Activated CD8-positive, alpha-beta T cell treated with anti-CD3 and anti-CD28 coated beads for 36 hours (primary cell): Measurements from ENCODE around the gene APOM. TPM values are rescaled to one million over a fixed set of nuclear protein-coding genes. Genes with fewer than 3 reads are reported as not detected.
A peak's percentile ranks its signal among the peaks of the same experiment; 100 is the strongest.

ENCODE experiments used
- ATAC-seq: fragments of 200-7000 bp; cut with Tn5 transposase; one replicate; pipeline ENCODE4 v1.10.0; 2021; ENCODE audit warnings: mild to moderate bottlenecking, moderate library complexity
- CTCF ChIA-PET: fragments of 350-600 bp; sonication (Branson Sonifier 250); formaldehyde crosslinking; loops from one replicate; lab custom pipeline; 2021; ENCODE audit warnings: antibody characterized with exemption; lab: Charles Lee
- POLR2A ChIA-PET: fragments of 350-600 bp; sonication (Branson Sonifier 250); formaldehyde crosslinking; loops from one replicate; lab custom pipeline; 2021; ENCODE audit warnings: antibody characterized with exemption; lab: Charles Lee
- DNase-seq: peaks from one replicate; pipeline ENCODE4 v3.0.0-alpha.2; 2020
- H3K27ac Mint-ChIP-seq: one replicate; pipeline ENCODE4 v1.8.0; 2021; ENCODE audit warnings: mild to moderate bottlenecking, mixed read lengths
- H3K27me3 Mint-ChIP-seq: one replicate; pipeline ENCODE4 v1.8.0; 2021; ENCODE audit warnings: mixed read lengths
- H3K36me3 Mint-ChIP-seq: one replicate; pipeline ENCODE4 v1.8.0; 2021; ENCODE audit warnings: low read depth, mixed read lengths
- H3K4me1 Mint-ChIP-seq: one replicate; pipeline ENCODE4 v1.8.0; 2021; ENCODE audit warnings: low read depth, mixed read lengths
- H3K4me3 Mint-ChIP-seq: one replicate; pipeline ENCODE4 v1.8.0; 2021; ENCODE audit warnings: mild to moderate bottlenecking, moderate library complexity, mixed read lengths
- H3K9me3 Mint-ChIP-seq: one replicate; pipeline ENCODE4 v1.8.0; 2021; ENCODE audit warnings: mixed read lengths
- intact Hi-C: fragments of 100-400 bp; cut with micrococcal nuclease; formaldehyde crosslinking; loops from one replicate; pipeline ENCODE4 v1.10.0; 2022
- total RNA-seq, 2 experiments: library from RNA; stranded (reverse); gene quantifications; one replicate each; pipeline ENCODE4 v1.2.3, GENCODE V29; 2021
- TF ChIP-seq, protein P1 (sequence below): fragments of 200-600 bp; IDR thresholded peaks from one replicate; pipeline ENCODE4 v1.8.0; 2022; ENCODE audit warnings: antibody characterized with exemption, mild to moderate bottlenecking

Gene APOM
- total RNA-seq, result 1 to 10 TPM; 4.4 to 4.9 TPM

GRCh38 chr6:31655349-31656237 is at the start of gene APOM:
Gene APOM (plus strand): TSS chr6:31655894. CDS start chr6:31655967, 73 bp downstream.
- ChIA-PET POLR2A (interaction anchor here (0.6 to 9.0 kb wide), 6 partner anchors 9 to 87 kb away, joined by 3 to 160 read pairs (median 4); partner anchors contain the start of genes C6orf47, CSNK2B and GPANK1), CTCF (interaction anchor here (1.2 to 1.4 kb wide), 2 partner anchors 75 to 110 kb away, joined by 4 to 5 read pairs; partner anchors contain the start of gene ATP6V1G2)
- H3K9me3 Mint-ChIP-seq, result no peaks in the 10 kb centered on the region
- intact Hi-C loops, result no loop called here
- peak within 1 kb of the TSS; percentile 56 for H3K27ac Mint-ChIP-seq
- TF ChIP-seq, protein P1, sequence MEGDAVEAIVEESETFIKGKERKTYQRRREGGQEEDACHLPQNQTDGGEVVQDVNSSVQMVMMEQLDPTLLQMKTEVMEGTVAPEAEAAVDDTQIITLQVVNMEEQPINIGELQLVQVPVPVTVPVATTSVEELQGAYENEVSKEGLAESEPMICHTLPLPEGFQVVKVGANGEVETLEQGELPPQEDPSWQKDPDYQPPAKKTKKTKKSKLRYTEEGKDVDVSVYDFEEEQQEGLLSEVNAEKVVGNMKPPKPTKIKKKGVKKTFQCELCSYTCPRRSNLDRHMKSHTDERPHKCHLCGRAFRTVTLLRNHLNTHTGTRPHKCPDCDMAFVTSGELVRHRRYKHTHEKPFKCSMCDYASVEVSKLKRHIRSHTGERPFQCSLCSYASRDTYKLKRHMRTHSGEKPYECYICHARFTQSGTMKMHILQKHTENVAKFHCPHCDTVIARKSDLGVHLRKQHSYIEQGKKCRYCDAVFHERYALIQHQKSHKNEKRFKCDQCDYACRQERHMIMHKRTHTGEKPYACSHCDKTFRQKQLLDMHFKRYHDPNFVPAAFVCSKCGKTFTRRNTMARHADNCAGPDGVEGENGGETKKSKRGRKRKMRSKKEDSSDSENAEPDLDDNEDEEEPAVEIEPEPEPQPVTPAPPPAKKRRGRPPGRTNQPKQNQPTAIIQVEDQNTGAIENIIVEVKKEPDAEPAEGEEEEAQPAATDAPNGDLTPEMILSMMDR, result no peak
- peaks cover 60% of the 10 kb centered on the region for H3K4me1 Mint-ChIP-seq
- peaks cover 57% of the 10 kb centered on the region for H3K36me3 Mint-ChIP-seq
- ATAC-seq, result no peak
- H3K4me3 Mint-ChIP-seq, result no peak within 1 kb of the TSS
- no peak for DNase-seq
- H3K27me3 Mint-ChIP-seq, result no peaks in the 10 kb centered on the region

- ATAC-seq (no peak), DNase-seq (no peak)
- Mint-ChIP-seq H3K27me3 (no peaks in the 10 kb centered on the region), H3K4me1 (peaks cover 2% of the 10 kb centered on the region), H3K27ac (no peak overlapping the region), H3K9me3 (no peaks in the 10 kb centered on the region), H3K36me3 (no peaks in the 10 kb centered on the region), H3K4me3 (no peak overlapping the region)
- ChIA-PET CTCF (interaction anchor here (0.9 to 38.9 kb wide), 3 partner anchors 9 to 46 kb away, joined by 3 to 2542 read pairs (median 10); partner anchors contain the start of genes ATP6V1G2, DDX39B, LST1 and LTA), POLR2A (interaction anchor here (1.0 to 1.4 kb wide), 2 partner anchors 9 to 65 kb away, joined by 4 to 5 read pairs; partner anchors contain the start of gene DDX39B)
- TF ChIP-seq, protein P1, result no peak
- intact Hi-C loops, result no loop called here
These were observed 48.4 kb upstream of the APOM start for GRCh38 chr6:31607317-31607716.

DNA sequence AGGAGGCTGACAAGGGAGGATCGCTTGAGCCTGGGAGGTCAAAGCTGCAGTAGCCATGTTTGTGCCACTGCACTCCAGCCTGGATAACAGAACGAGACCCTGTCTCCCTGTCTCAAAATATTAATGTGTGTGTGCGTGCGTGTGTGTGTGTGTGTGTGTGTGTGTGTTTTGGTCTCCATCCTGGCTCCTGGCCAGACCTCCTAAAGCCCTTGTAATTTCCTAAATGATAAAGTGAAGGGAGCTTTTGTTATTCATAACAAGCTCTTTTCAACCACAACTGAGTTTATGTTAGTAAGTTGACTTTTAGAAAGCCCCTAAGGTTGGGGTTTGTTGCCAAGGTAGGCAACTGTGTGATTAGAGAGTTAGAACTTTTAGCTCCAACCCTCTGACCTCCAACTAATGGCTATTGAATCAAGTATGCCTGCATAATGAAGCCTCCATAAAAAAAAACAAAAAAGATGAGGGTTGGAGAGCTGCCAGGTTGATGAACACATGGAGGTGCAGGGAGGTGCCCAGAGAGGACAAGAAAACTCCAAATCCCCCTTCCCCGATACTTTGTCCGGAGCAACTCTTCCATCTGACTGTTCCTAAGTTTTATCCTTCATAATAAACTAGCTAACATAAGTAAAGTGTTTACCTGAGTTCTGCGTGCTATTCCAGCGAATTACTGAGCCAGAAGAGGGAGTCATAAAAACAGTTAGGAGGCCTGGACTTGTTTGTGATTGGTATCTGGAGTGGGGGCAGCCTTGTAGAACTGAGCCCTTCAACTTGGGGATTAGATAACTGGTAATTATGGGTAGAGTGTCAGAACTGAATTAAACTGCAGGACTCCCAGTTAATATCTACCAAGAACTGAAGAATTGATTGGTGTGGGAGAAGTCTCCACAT is 45.9 kb upstream of the APOM start:
- ATAC-seq (no peak), DNase-seq (no peak)
- H3K27ac Mint-ChIP-seq, result no peak overlapping the region
- H3K36me3 Mint-ChIP-seq, result no peaks in the 10 kb centered on the region
- no peak overlapping the region for H3K4me3 Mint-ChIP-seq
- peaks cover 8% of the 10 kb centered on the region for H3K4me1 Mint-ChIP-seq
- H3K9me3 Mint-ChIP-seq, result no peaks in the 10 kb centered on the region
- TF ChIP-seq, protein P1, result no peak
- intact Hi-C loops, result no loop called here
- ChIA-PET CTCF (interaction anchor here (0.9 to 38.9 kb wide), 4 partner anchors 9 to 115 kb away, joined by 5 to 2542 read pairs (median 68); partner anchors contain the start of genes ATP6V1G2, DDX39B, LST1 and LTA), POLR2A (interaction anchor here (0.6 kb wide), 2 partner anchors 9 to 382 kb away, joined by 3 to 4 read pairs; no protein-coding TSS in a partner anchor)
- no peaks in the 10 kb centered on the region for H3K27me3 Mint-ChIP-seq

GRCh38 chr6:31610968-31611367 is 44.7 kb upstream of the APOM start:
- Mint-ChIP-seq H3K36me3 (peaks cover 1% of the 10 kb centered on the region), H3K27ac (no peak overlapping the region), H3K4me1 (peaks cover 20% of the 10 kb centered on the region), H3K9me3 (no peaks in the 10 kb centered on the region), H3K27me3 (no peaks in the 10 kb centered on the region), H3K4me3 (no peak overlapping the region)
- ChIA-PET POLR2A (interaction anchor here (0.8 to 1.8 kb wide), 3 partner anchors 24 to 70 kb away, joined by 3 to 4 read pairs (median 3); partner anchors contain the start of gene BAG6), CTCF (interaction anchor here (0.7 to 38.9 kb wide), 3 partner anchors 16 to 118 kb away, joined by 3 to 2542 read pairs (median 132); partner anchors contain the start of genes ATP6V1G2, DDX39B, LST1 and LTA)
- intact Hi-C loops, result no loop called here
- TF ChIP-seq, protein P1, result no peak
- DNase-seq (no peak), ATAC-seq (no peak)
